ENCODE measurements around the gene ZBED1.

ZBED1 gene

DNA sequence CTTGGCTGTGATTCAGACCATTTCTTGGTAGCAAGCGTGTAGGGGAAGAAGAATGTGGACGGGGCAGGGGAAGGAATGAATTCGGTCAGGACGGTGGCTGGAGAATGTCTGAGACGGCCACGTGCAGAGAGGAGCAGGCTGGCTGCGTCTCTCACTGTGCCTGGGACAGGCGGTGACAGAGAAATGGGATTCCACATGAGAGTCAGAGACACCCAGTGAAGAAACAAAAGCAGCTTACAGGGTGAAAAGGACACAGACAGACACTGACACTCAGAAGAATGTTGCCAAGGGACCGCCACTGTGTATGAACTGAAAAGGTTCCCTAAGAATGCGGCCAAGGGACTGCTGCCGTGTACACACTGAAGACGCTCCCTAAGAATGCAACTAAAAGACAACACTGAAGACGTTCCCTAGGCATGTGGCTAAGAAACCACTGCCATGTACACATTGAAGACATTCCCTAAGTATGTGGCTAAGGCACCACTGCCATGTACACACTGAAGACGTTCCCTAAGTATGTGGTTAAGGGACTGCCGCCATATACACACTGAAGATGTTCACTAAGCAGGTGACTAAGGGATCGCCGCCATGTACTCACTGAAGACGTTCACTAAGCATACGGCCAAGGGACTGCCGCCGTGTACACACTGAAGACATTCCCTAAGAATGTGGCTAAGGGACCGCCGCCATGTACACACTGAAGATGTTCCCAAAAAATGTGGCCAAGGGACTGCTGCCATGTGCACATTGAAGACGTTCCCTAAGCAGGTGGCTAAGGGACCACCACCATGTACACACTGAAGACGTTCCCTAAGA, 49.1 kb downstream of the ZBED1 start:
- no peak for DNase-seq

DNA sequence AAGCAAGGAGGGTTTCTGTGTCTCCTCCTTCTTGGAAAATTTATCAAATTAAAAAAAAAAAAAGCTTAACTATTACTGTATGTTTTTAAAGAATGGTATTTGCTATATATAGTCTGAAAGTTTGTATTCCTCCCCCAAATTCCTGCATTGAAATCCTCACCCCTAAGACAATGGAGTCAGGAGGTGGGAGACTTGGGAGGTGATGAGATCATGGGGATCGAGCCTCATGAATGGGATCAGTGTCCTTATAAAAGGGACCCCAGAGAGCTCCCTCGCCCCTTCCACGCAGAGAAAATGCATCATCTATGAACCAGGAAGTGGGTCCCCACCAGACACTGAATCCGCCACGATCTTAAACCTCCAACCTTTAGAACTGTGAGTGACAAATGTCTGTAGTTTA, 50.1 kb downstream of the ZBED1 start:
- DNase-seq = no peak

GRCh38 chrX:2449135-2449886, 51.5 kb downstream of the ZBED1 start:
- DNase-seq = no peak

GRCh38 chrX:2447484-2447883, 53.3 kb downstream of the ZBED1 start:
- no peak for DNase-seq

GRCh38 chrX:2446815-2447214, 54.0 kb downstream of the ZBED1 start:
- DNase-seq = no peak

- DNase-seq = no peak
Observed at GRCh38 chrX:2445662-2446623, 54.8 kb downstream of the ZBED1 start.

GRCh38 chrX:2442694-2443093, 58.1 kb downstream of the ZBED1 start:
- DNase-seq = no peak

DNA sequence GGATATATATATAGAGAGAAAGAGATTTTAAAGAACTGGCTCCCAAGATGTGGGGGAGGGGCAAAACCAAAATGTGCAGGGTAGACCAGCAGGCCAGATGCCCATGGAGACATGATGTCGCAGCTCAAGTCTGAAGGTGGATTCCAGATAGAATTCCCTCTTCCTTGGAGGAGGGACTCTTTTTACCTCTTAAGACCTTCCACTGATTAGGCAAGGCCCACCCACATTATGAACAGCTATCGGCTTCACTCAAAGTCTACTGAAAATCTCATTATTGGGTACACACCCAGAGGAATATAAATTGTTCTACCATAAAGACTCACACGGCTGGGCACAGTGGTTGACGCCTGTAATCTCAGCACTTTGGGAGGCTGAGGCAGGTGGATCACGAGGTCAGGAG, 59.3 kb downstream of the ZBED1 start:
- DNase-seq = no peak

DNA sequence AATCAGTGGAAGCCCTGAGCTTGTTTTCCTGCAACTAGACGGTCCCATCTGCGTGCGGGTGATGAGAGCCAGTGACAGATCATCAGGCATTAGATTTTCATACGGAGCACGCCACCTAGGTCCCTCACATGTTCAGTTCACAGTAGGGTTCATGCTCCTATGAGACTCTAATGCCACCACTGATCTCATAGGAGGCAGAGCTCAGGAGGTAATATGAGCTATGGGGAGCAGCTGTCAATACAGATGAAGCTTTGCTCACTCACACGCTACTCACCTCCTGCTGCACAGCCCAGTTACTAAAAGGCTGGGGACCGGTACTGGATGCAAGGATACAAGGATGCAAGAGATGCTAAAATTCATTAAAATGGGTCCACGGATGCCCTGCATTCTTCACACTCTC, 61.2 kb downstream of the ZBED1 start:
- DNase-seq = no peak

Measured in CD4-positive, alpha-beta T cell treated with Interferon alpha-2 for 1 hour (primary cell).